GM18507 (cell line): ENCODE results near the gene BAD.

Source experiments
- DNase-seq: peaks from one replicate; pipeline ENCODE4 v3.0.0; 2011; ENCODE audit warnings: low read depth; ENCODE audit not compliant: insufficient read length; ENCODE audit errors: extremely low spot score
- FAIRE-seq: peaks from 2 replicates; lab custom pipeline; 2011; peaks lifted over from hg19 to GRCh38; lab: Jason Lieb, UNC

The BAD gene

GRCh38 chr11:64224151-64224890, 60.1 kb downstream of the BAD start:
- DNase-seq (no peak), FAIRE-seq (no peak)

- FAIRE-seq: no peak
Observed at GRCh38 chr11:64223001-64223651, 61.3 kb downstream of the BAD start.

GRCh38 chr11:64222651-64223000, 61.8 kb downstream of the BAD start:
- no peak for FAIRE-seq
- no peak for DNase-seq

More at GRCh38 chr11:64223001-64223651, 61.3 kb downstream of the BAD start:
- DNase-seq: no peak

GRCh38 chr11:64220798-64221197, 63.7 kb downstream of the BAD start:
- no peak for DNase-seq

GRCh38 chr11:64220271-64220670, 64.2 kb downstream of the BAD start:
- FAIRE-seq: no peak
- DNase-seq: no peak

More at GRCh38 chr11:64220798-64221197, 63.7 kb downstream of the BAD start:
- no peak for FAIRE-seq
